Ovary (tissue), 3 donors: Measurements from ENCODE around the gene CASP4.

Experiments
- EP300 ChIP-seq: sonication (generic); formaldehyde crosslinking; IDR thresholded peaks from one replicate; pipeline ENCODE4 v1.6.1; 2017; ENCODE audit warnings: antibody characterized with exemption
- POLR2A ChIP-seq: fragments of 450-650 bp; IDR thresholded peaks from one replicate; pipeline ENCODE4 v1.6.1; 2017; ENCODE audit warnings: antibody characterized with exemption, mild to moderate bottlenecking, moderate library complexity
- TF ChIP-seq, protein P1 (sequence below), 3 donors: fragments of 450-650 bp in 2 of 3; fragments of 200-600 bp in 1 of 3; IDR thresholded peaks; one replicate each; pipeline versions ENCODE4 v1.5.1 to v1.8.0; 2016 to 2022; ENCODE audit warnings: antibody characterized with exemption in 3 of 3, mild to moderate bottlenecking in 1 of 3
- donor health status: DM: no; HTN: no; CAD: no.

DNA sequence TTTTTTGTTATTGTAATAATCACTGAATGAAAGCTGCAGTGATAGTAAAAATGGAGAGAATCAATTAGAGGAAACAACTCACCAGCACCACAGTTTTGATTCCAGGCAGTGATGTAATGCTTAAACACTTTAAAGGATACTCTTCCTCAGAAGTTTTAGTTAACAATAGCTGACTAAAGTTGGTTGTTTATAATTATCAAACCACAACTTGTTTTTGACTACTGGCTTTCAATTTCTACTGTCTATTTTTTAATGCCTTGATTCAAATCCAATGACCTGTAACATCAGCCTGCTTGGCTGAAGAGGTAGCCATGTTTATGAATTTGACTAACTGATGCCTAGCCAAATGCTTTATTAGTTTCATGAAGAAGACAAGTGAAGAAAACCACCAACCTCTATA lies 51.9 kb downstream of the CASP4 start:
- TF ChIP-seq EP300 (no peak), POLR2A (no peak)
- TF ChIP-seq, protein P1, sequence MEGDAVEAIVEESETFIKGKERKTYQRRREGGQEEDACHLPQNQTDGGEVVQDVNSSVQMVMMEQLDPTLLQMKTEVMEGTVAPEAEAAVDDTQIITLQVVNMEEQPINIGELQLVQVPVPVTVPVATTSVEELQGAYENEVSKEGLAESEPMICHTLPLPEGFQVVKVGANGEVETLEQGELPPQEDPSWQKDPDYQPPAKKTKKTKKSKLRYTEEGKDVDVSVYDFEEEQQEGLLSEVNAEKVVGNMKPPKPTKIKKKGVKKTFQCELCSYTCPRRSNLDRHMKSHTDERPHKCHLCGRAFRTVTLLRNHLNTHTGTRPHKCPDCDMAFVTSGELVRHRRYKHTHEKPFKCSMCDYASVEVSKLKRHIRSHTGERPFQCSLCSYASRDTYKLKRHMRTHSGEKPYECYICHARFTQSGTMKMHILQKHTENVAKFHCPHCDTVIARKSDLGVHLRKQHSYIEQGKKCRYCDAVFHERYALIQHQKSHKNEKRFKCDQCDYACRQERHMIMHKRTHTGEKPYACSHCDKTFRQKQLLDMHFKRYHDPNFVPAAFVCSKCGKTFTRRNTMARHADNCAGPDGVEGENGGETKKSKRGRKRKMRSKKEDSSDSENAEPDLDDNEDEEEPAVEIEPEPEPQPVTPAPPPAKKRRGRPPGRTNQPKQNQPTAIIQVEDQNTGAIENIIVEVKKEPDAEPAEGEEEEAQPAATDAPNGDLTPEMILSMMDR (IDR thresholded peaks at IDR 0.05) = no peak
